GM18861 (cell line): ENCODE measurements around the gene ZNF792.
"Not testable (repeated sequence)": the region's sequence is repeated elsewhere in the genome, so short reads cannot be mapped to it uniquely, and the experiment has no call there.

Experiments used
- ATAC-seq: cut with Tn5 transposase; IDR thresholded peaks from one replicate; pipeline ENCODE4 v1.9.1; 2021; ENCODE audit not compliant: unreplicated experiment

ZNF792 gene

GRCh38 chr19:34972163-34972705 lies 8.2 kb upstream of the ZNF792 start:
- no peak for ATAC-seq

DNA sequence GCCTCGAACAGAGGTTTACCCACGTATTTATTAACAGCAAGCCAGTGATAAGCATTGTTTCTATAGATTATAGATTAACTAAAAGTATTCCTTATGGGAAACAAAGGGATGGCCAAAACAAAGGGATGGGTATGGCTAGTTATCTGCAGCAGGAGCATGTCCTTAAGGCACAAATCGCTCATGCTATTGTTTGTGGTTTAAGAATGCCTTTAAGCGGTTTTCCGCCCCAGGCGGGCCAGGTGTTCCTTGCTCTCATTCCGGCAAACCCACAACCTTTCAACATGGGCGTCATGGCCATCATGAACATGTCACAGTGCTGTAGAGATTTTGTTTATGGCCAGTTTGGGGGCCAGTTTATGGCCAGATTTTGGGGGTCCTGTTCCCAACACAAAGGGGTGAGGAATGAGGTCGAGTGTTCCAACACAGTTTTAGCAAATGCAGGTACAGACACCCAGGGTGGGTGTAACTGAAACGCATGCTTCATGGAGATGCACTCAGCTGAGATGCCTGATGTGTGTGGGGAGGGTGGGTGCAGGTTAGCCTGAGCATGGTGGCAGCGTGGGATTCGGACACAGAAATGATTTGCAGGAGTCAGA lies 6.3 kb upstream of the ZNF792 start:
- not testable (repeated sequence) for ATAC-seq

DNA sequence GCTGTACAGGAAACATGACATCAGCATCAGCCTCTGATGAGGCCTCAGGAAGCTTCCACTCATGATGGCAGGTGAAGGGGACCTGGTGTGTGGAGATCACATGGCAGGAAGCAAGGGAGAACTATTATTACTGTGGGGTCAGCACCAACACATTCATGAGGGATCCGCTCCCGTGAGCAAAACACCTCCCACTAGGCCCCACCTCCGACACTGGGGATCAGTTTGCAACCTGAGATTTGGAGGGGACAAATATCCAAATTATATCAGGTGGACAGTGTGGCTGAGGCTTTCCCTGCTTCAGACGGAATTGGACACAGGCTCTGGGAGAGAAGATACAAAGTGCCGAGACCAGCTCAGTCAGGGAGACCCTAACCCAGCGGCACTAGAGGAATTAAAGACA lies 5.7 kb upstream of the ZNF792 start:
- ATAC-seq = no peak

DNA sequence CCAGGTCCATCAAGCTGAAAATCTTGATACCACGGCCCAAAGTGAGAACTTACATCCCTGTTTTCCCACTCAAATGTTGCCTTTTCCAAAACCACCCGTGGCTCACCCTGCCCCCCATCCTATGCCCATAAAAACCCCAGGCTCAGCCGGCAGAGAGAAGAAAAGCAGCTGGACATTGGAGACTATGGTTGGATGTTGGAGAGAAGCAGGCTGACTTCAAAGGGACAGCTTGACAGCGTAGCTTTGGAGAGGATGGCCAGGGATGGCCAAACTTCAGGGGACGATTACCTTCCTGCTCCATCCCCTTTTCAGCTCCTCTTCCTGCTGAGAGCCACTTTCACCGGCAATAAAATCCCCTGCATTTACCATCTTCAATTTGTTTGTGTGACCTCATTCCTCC lies 3.5 kb upstream of the ZNF792 start:
- no peak for ATAC-seq

DNA sequence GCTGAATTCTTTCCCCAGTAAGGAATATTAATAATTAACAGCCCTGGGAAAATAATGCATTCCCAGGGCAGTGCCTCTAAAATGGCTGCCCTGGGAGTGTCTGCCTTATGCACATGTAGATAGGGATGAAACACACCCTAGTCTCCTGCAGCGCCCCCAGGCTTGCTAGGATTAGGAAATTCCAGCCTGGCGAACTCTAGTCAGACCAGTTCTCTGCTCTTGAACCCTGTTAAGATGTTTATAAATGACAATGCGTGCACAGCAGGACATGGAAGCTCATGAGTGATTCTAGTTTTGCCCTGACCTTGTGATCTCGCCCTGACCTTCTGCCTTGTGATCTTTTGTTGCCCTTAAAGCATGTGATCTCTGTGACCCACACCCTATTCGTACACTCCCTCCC lies 1.5 kb upstream of the ZNF792 start:
- ATAC-seq = not testable (repeated sequence)

GRCh38 chr19:34964598-34964997 lies 569 bp upstream of the ZNF792 start:
- ATAC-seq = no peak

DNA sequence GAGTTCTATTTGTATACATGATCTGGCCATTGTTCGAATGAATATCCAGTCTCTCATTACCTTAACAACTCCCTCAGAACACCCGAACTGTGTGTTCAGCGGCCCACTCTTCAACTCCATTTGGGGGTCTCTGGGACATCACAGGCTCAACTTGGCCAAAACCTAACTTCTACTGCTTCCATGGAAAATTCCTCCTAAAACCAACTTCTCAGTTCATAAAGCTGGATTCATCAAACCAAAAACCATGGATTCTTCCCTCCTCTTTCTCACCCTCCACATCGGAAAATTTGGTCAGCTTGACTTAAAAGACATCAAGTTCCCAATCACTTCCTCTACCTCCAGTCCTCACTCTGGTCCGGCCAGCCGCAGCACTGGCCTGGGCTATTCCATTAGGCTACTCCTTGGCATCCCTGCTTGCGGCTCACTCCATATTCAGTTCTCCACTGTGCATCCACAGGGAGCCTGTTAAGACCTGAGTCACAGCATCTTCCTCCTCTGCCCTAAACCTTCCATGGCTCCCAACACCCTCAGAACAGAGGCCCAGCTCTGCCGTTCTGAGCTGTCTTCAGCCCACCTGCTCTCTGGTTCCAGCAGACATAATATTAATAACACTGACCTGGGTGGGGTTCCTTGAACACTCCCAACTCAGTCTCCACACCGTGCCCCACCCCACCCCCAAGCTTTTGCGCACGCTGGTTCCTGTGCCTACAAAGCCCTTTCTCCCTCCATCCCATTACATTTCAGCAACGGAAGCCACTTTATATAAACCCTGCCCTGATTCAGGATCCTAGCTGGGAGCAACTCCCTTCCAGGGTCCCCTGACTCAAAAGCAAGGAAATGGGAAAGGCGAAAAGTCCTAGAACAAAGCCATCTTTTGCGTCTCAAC lies 1.1 kb downstream of the ZNF792 start:
- no peak for ATAC-seq

- no peak for ATAC-seq
Measured at GRCh38 chr19:34961775-34962686, 2.0 kb downstream of the ZNF792 start.

DNA sequence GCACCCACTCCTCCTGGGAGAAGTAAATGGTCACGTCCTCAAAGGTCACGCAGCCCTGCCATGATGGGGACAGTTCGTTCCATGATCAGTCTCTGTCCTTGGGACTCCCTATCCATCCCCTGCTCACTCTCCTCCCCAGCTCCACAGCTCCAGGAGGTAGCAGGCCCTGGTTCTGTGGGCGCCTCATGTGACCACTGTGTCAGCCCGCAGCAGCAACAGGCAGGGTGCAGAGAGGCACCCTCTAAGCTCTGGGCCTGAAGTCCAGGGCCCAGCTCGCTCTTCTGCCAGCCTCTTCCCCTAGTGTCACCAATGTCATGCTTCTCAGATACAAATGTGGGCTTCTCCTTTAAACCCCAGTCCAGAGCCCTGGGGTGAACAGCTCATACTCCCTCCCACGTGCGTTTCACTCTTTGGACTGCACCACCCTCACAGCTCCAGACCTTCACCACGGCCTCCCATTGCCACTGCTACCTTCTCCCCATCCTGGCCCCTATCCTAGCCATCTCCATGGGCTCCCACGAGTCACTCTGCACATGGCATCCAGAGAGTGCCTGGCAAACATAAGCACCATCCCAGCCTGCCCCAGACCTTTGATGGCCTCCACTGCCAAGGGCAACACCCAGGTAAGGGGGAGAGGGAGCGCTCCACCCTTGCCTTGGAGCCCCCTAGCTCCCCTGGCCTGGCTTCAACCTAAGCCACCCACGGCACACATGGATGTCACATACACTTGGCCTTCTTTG lies 2.9 kb downstream of the ZNF792 start:
- no peak for ATAC-seq

DNA sequence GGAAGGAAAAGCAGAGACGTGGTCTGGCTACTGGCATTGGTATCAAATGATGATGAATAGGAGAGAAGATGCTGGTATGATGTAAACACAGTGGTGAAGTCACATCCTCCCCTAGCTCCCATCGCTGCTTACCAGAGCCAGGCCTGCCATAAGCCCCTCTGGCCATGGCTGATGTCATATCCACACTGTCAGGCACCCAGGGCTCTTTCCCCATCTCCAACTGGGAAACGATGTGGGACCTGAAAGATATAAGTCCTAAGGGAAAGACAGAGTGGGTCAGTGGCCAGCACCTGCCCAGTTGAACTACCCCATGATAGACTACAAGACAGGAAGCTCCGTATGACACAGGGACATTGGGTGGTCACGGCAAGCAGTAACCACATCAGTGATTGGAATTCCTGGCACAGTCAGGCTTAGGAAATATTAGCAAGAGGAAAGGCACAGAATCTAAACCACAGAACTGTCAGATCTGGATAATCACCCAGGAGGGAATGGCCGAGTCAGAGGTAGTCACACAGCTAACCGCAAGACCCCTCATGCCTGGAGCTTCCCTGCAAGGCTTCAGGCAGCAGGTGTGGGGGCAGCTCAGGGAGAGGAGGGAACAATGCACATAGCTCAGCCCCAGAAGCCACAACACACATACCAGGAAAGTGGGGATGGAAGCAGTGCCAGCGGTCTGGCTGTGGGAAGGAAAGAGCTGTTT lies 3.8 kb downstream of the ZNF792 start:
- no peak for ATAC-seq

DNA sequence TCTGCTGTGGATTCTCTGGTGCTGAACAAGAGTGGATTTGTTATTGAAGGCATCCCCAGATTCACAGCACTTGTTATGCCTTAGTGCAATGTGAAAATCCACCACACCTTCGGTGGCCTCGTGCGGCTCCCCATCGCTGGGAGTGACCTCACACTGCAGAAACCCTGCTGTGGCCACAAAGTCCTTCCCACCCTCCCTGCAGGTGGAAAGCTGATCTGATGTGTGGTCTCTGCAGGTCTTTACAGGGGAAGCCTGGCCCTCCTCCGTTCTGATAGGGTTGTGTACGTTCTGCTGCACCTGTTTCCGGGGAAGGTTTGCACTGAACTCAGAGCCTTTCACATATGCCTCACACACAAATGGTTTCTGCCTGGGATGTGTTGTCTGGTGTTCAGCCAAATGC lies 5.0 kb downstream of the ZNF792 start:
- no peak for ATAC-seq

- ATAC-seq = no peak
Measured at GRCh38 chr19:34957830-34958751, 5.9 kb downstream of the ZNF792 start.

DNA sequence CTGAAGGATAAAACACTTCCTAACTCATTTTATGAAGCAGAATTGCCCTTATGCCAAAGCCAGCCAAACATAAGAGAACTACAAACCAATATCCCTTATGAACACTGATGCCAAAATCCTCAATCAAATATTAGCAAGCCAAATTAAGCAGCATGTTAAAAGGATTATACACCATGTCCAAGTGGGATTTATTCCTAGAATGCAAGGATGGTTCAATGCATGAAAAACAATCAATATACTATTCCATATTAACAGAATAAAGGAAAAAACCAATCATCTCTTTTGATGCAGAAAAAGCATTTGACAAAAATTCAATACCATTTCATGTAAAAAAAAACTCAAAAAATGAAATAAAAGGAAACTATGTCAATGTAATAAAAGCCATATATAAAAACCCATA lies 10.9 kb downstream of the ZNF792 start:
- ATAC-seq = no peak

- ATAC-seq = no peak
Measured at GRCh38 chr19:34943861-34944573, 20.0 kb downstream of the ZNF792 start.

- no peak for ATAC-seq
Measured at GRCh38 chr19:34938886-34939285, 25.1 kb downstream of the ZNF792 start.

DNA sequence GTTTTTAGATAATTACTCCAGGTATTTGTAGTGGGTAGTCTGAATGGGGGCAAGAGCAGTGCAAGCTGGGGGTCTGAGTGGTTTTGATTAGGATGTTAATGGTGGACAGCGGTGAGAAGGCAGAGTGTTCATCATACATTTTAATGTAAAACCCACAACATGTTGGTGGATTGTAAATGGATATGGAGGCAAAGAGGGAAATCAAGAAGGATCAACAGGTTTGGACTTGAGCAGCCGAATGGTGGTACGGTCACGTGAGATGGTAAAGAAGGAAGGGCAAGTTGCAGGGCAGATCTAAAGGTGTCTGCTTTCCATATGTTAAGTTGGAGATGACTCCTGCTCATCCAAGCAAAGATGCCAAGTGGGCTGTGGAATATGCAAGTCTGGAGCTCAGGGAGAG lies 27.8 kb downstream of the ZNF792 start:
- no peak for ATAC-seq

- no peak for ATAC-seq
Measured at GRCh38 chr19:34932494-34932893, 31.5 kb downstream of the ZNF792 start.

- ATAC-seq = peak; percentile 86
Measured at GRCh38 chr19:34926685-34927375, 37.2 kb downstream of the ZNF792 start, which contains the start of gene ZNF30. Gene ZNF30, plus strand, starts transcription at chr19:34926903. Its CDS starts 3,045 bp downstream, at chr19:34929948.
